EL (cell line): ENCODE measurements around the gene CALU.

Source experiments
- DNase-seq: peaks from one replicate; pipeline ENCODE4 v3.0.0-alpha.2; 2016

CALU gene

DNA sequence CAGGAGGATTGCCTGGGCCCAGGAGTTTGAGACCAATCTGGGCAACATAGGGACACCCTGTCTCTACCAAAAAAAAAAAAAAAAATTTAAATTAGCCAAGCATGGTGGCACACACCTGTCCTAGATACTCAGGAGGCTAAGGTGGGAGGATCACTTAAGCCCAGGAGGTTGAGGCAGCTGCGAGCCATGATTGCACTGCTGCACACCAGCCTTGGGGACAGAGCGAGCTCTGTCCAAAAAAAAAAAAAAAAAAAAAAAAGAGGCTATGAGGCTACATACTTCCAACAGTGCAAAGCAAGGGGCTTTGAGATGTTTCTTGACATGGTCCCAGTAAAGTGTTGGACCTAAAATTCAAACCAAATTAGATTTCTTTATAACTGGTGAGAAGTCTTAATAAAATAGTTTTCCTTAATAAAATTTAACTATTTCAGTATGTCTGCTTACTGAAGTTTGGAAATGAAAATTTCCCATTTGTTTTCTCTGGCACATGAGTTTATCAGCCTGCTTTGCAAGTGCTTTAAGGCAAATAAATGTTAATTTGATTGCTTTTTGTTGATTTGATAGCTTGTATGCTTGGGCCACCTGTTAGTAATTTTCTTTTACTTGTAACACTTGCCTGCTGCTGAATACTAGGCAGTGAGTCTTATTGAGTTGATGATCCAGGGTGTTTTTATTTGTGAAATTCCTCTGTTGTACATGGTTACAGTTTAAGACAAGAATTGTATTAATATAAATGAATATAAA lies 16.1 kb downstream of the CALU start:
- DNase-seq: no peak

DNA sequence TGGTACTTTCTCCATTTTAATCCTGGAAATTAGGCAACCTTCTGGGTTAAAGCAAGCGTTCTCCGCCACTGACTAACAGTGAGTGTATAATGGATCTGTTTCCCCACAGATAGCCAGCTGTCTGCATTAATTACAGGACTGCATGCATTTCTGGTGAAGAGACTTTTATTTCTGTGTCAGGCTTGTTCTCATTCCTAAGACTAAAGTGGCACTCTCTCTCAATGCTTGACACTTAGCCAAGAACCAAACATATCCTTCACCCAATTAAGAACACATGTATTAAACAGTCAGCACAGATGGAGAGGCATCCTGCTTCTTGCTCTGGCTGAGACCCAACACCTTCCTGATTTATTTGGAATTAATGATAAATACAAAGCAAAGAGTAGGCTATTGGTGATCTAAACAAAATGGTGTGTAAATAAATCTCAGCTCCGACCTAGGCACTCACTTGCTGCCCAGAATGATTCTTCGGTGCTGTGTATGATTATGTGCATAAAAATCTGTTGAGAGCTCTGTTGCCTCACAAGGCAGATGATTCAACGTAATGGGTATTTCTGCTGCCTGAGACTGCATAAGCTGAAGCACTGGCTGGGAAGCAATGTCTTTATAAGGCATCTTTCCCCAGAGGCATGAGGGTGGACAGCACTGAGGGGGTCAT lies 16.8 kb downstream of the CALU start:
- peak; percentile 92 for DNase-seq

DNA sequence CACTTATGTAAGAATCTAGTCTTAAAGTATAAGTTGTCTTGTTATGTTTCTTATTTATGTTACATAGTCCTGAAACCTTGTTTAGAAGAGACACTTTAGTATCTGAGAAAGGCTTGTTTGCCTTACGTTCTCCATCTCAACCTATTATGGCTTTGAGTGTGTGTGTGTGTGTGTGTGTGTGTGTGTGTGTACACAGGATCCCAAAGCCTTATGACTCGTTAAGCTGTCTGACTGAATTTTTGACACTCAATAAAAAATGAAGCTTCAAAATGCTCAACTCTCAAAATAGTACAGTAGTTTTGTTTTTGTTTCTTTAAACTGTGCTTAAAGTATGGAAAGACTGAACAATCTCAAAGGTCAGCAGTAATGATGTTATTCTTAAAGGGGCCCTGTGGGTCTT lies 18.0 kb downstream of the CALU start:
- DNase-seq: no peak

DNA sequence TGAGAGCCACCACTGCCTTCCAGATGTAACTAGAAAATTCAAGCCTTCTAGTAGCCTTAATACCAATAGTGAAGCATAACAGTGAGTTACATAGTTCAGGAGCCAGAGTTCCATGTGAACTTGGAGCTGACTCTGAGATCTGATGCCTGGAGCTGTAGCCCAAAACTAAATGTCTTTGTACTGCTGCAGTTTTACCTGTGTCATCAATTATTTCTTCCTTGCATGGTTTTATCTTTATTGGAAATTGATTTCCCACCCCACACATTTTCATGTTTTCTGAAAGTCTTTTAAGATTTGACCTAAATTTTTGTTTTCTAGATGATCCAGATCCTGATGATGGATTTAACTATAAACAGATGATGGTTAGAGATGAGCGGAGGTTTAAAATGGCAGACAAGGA lies 19.4 kb downstream of the CALU start:
- no peak for DNase-seq

DNA sequence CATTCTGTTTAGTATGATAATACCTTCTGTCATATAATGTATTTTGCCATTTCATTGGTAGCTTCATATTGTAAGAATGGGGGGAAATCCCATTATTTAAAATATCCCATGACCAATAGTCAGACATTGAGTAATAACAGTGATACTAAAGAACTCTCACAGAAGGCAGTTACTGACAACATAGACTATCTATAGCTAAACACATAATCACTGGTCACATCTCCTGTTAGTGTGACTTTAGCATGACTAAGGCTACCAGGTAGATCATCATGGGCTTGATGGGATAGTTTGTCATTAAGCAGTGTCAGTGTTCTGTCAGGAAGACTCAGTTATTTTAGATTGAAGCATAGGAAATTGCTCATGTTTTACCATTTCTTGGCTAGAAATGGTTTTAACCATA lies 20.1 kb downstream of the CALU start:
- DNase-seq: no peak

DNA sequence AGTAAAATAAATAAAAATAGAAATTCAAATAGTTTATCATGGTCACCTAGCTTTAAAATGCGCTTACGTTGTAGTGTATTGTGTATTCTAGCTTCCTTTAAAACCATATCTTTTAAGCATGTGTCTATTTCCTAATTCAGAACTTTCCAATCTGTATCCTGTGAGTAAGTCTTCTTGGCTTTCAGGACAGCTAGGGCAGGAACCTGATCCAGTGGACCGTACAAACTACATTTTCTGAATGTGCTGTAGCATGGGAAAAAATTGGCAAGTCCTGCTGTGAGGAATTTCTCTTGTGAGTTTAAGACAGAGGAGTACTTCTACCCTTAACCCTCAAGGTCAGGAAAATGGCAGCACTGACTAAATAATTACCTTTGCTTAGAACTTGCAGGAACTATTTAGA lies 24.4 kb downstream of the CALU start:
- no peak for DNase-seq

DNA sequence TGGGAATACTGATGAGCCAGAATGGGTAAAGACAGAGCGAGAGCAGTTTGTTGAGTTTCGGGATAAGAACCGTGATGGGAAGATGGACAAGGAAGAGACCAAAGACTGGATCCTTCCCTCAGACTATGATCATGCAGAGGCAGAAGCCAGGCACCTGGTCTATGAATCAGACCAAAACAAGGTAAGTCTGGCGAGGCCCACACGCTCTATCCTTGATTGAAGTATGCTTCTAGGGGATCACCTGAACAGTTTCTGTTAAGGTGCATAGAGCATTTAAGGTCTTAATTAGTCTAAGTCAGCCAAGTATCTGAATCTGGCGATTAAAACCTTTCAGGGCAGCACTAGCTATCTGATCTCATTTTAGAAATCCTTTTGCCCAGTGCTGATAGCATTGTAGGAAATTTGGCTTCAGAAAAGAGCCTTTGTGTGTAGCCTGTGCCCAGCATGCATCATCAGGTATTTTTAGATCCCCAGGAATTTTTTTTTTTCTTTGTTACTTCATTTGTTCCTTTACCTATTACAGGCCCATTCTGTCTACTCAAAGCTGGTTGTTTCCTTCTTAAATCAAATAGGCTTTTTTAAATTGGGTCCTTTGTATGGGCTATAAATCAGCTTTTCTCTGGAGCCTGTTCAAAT lies 28.4 kb downstream of the CALU start:
- DNase-seq: no peak

DNA sequence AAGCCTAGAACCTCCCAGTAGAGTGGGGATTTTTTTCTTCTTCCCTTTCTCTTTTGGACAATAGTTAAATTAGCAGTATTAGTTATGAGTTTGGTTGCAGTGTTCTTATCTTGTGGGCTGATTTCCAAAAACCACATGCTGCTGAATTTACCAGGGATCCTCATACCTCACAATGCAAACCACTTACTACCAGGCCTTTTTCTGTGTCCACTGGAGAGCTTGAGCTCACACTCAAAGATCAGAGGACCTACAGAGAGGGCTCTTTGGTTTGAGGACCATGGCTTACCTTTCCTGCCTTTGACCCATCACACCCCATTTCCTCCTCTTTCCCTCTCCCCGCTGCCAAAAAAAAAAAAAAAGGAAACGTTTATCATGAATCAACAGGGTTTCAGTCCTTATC lies 31.1 kb downstream of the CALU start:
- no peak for DNase-seq

DNA sequence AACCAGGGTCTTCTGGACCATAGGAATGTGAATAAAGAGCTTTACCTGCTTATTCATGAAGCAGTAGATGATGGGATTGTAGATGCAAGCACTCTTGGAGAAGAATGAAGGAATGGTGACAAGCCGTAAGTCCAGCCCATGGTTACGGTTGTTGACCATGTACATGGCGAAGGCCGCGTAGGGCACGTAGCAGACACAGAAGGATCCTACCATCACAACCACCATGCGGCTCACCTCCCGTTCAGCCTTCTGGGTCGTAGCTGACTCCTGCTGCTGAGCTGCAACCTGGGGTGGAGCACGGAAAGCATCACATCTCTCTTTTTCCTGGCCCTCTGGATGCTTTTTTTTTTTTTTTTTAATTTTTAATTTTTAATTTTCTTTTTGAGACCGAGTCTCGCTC lies 34.4 kb downstream of the CALU start:
- DNase-seq: no peak

DNA sequence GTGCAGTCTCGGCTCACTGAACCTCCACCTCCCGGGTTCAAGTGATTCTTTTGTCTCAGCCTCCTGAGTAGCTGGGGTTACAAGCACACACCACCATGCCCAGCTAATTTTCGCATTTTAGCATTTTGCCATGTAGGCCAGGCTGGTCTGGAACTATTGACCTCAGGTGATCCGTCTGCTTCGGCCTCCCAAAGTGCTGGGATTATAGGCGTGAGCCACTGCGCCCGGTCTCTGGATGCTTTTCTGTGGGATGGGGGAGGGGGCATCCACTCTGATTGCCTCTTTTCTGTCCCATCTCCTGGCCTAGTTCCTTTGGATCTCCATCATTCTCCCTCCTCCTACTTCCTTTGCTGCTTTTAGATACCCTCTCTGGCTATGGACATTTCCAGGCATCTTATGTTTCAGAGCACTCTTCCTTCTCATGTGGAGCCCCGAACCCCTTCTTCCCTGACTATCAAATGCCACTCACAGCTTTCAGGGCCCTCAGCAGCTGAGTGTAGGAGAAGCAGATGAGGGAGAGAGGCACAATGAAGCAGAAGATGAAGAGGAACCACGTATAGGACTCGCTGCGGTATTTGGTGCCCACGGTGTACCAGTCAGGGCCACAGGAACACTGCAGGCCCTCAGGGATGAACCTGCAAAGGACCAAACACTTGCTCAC lies 35.0 kb downstream of the CALU start:
- no peak for DNase-seq

DNA sequence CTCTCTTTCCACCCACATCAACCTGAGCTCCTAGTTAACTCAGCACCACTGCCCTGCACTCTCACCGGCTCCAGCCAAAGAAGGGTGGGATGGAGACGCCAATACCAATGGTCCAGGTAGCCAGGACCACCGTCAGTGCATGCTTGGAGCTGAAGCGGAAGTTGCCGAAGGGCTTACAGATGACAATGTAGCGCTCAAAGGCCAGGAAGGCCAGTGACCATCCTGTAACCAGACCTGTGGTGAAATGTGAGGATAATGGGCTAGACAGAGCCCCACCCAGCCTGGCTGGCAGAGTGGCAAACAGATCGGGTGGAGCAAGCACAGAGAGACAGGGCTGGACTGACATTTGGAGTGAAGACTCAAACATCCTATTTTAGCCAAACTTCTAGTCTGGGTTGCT lies 35.8 kb downstream of the CALU start:
- no peak for DNase-seq

DNA sequence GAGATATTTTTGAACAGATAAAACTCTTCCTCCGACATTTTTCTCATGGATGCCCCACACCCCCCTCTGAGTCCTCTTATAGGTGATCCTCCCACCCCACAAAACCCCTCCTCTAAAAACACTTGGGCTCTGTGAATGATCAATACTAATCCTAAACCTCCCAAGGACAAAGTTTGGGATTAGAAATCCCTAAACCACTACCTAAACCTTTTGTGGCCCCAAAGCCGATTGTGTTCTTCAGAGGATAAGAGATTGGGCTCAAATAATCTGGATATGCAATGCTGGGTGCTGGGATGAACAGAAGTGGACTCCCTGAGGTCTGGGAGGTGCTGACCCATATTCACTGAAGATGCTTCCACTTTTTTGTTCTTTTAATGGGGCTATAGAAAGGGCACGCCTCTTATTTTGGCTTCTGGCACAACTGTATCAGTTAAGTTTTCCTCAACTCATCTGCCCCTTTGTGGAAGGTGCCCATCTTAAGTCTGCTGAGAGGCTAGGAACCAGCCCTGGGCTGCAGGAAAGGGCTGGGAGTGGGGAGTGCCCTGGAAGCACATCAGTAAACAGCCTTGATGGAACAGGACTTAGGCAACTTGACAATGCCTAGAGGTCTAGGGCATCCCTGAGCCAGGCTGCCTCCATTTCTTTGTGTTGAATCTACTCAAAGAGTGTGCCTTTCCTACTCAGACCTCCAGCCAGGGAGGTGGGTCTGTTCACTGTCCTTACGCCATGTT lies 36.8 kb downstream of the CALU start, which contains the start of gene OPN1SW:
OPN1SW (minus strand) TSS at position 51 of the 731 bp plus-strand sequence; CDS start at position 38, 13 bp downstream.
- no peak for DNase-seq

DNA sequence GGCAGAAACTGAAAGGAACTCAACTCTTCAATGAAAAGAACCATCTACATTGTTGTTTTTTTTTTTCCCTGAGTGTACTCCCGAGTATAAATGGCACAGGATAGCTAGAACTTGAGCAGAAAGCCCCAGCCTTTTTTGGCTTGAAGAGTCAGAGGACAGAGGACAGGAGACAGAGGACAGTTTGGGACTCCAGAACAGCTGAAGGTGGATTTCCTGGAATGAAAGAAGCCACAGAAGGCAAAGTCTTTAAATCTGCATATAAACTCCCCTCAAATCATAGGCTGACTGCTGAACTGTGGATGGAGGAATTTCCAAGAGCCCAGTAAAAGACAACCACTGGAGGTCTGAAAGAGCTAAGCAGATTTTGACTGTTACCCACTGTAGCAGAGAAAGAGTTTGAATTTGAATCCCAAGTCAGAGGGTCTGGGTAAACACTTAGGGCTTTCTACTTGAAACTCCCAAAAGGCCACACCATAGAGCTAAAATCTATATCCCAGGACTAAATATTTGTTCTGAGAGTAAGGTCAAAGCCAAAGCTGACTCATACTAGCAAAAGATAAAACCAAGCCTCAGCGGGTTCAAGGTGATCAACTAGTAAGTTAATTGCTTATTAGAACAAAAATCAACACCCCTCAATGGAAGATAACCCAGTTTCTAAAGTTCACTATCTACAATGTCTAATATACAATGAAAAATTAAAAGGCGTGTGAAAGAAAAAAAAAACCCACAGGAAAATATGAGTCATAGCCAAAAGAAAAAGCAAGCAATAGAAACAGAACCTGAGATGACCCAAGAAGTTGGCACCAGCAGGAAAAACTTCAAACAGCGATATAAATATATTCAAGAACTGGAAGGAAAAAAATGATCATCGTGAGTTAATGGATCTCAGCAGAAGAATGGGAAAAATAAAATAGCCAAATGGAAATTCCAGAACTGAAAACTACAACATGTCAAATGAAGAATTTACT lies 38.3 kb downstream of the CALU start:
- DNase-seq: no peak

DNA sequence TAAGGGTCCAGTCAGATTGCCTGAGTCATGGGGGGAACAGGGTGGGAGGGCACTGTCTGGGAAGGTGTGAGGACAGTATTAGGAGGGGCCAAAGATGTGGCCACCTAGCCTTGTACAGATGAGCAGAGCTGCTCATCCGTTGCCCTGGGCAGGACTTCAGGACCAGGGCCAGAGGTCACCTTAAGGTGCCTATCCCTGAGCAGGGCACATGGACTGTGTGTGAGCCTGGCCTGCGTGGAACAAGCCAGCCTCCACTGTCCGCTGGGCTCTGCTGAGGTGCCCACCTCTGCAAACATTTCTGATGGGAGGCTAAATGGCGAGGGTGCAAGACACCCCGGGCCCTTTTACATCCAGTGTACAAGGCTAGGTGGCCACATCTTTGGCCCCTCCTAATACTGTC lies 39.8 kb downstream of the CALU start:
- DNase-seq: no peak

DNA sequence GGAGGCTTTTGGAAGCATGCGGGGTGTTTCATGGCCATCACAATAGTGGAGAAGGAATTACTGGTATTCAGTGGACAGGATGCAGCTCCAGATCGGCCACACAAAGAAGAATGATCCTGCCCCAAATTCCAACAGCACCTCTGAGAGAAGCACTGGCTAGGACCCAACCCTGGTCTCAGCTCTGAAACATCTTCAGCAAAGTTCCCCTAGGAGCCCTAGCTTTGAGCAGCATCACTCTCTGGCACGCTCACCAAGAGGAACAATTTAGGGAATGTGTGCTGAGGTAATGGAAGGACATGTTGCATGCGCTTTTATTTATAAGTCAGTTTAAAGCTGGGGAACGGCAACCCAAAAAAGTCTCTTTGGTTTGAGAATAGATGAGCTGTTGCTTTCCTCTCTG lies 42.0 kb downstream of the CALU start:
- DNase-seq: peak; percentile 54

DNA sequence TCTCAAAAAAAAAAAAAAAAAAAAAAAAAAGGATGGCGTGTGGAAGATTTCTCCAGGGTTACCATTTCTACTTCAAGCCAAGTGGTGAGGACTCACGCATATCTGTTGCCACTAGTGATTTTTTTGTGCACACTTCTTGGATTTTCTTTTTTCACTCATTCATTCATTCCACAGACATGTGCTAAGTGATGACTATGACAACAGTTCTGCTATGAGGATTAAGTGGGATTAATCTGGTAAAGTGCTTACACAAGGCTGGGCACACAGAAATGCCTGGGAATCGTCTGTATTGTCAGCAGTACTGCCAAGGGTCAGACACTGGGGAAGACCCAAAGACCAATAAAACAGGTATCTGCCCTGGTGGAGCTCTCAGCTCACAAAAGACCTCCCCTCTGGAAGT lies 42.7 kb downstream of the CALU start:
- DNase-seq: no peak

DNA sequence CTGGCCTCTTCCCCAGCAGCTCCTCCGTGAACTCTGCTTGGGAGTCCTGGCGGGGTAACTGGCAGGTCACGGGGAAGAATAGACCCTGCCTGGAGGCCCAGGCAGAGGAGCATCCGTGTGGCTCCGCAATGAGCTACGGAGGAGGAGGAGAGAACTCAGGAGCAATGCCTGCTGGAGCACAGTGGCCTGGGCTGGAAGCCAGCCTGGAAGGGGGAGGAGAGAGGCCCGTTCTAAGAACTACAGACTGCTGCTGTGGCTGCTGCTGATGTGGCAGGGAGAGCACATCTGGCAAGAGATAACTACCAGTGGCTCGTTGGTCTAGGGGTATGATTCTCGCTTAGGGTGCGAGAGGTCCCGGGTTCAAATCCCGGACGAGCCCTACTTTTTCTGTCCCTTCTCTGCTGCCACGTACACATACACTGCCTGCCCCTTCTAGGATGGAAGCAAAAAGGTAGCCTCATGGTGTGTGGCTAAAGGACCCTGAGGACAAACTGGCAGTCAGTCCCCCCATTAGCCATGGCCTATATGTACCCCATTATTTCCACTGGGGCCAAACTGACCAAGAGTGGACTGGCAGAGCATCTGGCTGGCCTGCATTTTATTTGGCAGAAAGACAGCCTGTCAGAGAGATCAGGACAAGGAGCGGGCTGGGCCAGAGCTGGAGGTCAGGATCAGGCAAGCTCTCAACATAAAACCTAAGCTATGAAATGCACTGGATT lies 44.1 kb downstream of the CALU start:
- peak; percentile 75 for DNase-seq

DNA sequence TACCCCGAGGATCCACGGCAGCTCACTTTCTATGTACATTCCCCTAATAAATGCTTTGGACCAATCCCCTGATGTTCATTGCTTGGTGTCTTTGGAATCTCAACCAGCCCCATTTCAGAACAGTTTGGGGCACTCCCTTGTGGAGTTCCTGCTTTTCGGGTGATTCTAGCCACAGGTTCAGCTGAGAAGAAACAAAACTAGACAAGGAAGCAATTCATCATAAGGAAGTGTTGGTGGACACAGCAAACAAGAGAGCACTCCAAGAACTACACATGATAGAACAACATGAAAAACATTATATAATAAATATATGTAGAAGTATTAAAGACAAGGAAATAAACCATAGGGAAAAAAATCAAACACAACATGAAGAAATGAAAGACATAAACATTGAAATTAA lies 46.6 kb downstream of the CALU start:
- DNase-seq: no peak

DNA sequence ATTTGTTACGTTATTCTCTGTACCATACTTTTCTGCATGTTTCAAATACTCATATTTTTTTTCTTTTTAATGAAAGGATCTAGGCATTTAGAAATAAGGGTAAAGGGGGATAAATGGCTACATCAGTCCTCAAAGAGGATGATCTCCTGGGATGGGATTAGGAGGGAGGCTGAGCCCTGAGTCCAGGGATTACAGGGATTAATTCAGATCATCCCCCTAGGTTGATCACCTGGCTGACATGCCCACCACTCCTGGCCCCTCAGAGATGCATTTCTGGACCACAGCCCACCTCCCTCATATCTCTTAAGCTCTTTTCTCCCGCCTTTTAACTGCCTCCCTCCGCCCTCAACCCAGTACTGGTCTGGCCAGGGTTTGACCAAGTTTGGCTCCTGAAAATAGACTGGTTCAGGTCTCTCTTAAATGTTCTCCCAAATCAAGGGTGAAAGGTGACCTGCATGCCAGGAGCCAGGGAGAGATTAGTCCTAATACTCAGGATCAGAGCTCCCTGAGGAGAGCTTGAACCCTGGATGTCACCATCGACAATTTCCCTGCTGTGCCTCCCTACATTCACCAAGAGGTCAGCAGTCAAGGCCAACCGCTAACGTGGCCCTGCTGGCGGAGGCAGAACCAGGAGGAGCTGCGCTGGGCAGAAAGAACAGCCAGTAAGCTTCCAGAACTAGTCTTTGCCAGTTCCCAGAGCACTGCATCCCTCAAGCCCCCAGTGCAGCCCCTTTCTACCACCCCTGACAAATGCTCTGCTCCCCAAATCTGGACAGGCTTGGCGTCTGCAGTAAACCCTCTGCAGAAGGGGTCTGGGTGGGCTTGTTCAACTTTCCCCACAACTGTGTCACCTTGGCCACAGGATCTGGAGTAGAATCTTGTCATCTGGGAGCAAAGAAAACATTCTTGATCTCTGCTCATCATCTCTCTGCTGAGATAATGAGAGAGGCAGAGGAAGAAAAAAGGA lies 49.6 kb downstream of the CALU start:
- DNase-seq: no peak
